ENCODE measurements around the gene ASPDH. TPM values are rescaled to one million over a fixed set of nuclear protein-coding genes. Genes with fewer than 3 reads are reported as not detected.

ASPDH gene
- total RNA-seq, 1 donor from 2014 or later, result not detected

DNA sequence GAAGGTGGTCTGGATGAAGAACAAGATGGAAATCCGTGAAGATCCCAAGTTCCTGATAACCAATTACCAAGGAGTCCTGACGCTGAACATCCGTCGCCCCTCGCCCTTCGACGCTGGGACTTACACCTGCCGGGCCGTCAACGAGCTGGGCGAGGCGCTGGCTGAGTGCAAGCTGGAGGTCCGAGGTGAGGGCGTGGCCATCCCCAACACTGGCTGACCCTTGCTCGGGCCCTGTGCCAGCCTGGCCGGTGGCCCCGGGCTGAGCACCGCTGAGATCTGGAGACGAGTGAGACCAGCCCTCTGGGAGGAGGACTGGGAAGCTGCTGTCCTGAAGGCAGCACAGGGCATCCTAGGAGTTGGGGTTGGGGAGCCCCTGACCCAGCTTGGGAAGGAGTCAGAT is 49.4 kb downstream of the ASPDH start:
- H3K4me1 Mint-ChIP-seq (ENCODE audit: unreplicated experiment), result peaks cover 2% of the 10 kb centered on the region
- H3K27ac Mint-ChIP-seq (ENCODE audit: unreplicated experiment), result no peak overlapping the region
- H3K9me3 Mint-ChIP-seq (ENCODE audit: unreplicated experiment), result no peaks in the 10 kb centered on the region
- H3K27me3 Mint-ChIP-seq (ENCODE audit: unreplicated experiment), result no peaks in the 10 kb centered on the region
- DNase-seq (ENCODE audit: extremely low spot score, unreplicated experiment), result no peak
- H3K4me3 Mint-ChIP-seq (ENCODE audit: unreplicated experiment), result no peak overlapping the region
- no peaks in the 10 kb centered on the region for H3K36me3 Mint-ChIP-seq (ENCODE audit: unreplicated experiment)
- TF ChIP-seq, protein P1, sequence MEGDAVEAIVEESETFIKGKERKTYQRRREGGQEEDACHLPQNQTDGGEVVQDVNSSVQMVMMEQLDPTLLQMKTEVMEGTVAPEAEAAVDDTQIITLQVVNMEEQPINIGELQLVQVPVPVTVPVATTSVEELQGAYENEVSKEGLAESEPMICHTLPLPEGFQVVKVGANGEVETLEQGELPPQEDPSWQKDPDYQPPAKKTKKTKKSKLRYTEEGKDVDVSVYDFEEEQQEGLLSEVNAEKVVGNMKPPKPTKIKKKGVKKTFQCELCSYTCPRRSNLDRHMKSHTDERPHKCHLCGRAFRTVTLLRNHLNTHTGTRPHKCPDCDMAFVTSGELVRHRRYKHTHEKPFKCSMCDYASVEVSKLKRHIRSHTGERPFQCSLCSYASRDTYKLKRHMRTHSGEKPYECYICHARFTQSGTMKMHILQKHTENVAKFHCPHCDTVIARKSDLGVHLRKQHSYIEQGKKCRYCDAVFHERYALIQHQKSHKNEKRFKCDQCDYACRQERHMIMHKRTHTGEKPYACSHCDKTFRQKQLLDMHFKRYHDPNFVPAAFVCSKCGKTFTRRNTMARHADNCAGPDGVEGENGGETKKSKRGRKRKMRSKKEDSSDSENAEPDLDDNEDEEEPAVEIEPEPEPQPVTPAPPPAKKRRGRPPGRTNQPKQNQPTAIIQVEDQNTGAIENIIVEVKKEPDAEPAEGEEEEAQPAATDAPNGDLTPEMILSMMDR (IDR thresholded peaks at IDR 0.05), result no peak

DNA sequence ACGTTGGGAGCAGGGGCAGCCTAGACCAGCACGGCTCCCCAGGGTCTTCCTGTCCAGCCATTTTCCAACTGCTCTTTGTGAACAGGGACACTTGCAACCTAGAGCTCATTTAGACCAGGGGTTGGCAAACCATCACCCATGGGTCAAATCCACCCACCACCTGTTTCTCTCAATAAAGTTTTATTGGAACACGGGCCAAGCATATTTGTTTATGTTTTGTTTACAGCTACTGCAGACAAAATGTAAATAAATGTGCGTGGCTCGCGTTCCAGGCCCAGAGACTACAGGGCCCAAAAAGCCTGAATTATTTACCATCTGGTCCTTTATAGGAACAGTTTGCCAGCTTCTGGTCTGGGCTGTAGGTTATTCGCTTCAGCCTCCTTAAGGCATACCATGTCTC is 50.7 kb downstream of the ASPDH start:
- H3K27ac Mint-ChIP-seq (ENCODE audit: unreplicated experiment), result no peak overlapping the region
- H3K36me3 Mint-ChIP-seq (ENCODE audit: unreplicated experiment), result no peaks in the 10 kb centered on the region
- TF ChIP-seq, protein P1 (IDR thresholded peaks at IDR 0.05), result no peak
- no peak overlapping the region for H3K4me3 Mint-ChIP-seq (ENCODE audit: unreplicated experiment)
- no peaks in the 10 kb centered on the region for H3K27me3 Mint-ChIP-seq (ENCODE audit: unreplicated experiment)
- H3K4me1 Mint-ChIP-seq (ENCODE audit: unreplicated experiment), result peaks cover 2% of the 10 kb centered on the region
- no peaks in the 10 kb centered on the region for H3K9me3 Mint-ChIP-seq (ENCODE audit: unreplicated experiment)
- no peak for DNase-seq (ENCODE audit: extremely low spot score, unreplicated experiment)

Other genes starting within 250 kb of the ASPDH start
- 1.1 and 1.2 TPM in 2 replicates for gene KCNC3, start 184.5 kb downstream of the ASPDH start, total RNA-seq
- 0.16 and 1.3 TPM in 2 replicates for gene NAPSA, start 148.3 kb downstream of the ASPDH start, total RNA-seq
- 53.4 and 64.5 TPM in 2 replicates for gene NR1H2, start 137.5 kb downstream of the ASPDH start, total RNA-seq
- gene POLD1, start 129.6 kb downstream of the ASPDH start, total RNA-seq, result 19.6 and 22.2 TPM in 2 replicates
- not detected in 2 replicates for gene SPIB, start 95.0 kb downstream of the ASPDH start, total RNA-seq
- gene MYBPC2, start 81.0 kb downstream of the ASPDH start, total RNA-seq, result not detected in 2 replicates
- 166 and 172 TPM in 2 replicates for gene EMC10, start 37.4 kb downstream of the ASPDH start, total RNA-seq
- gene GARIN5A, start 37.1 kb downstream of the ASPDH start, total RNA-seq, result 1.8 and 2.0 TPM in 2 replicates
- 43.7 and 46.9 TPM in 2 replicates for gene JOSD2, start 2.7 kb downstream of the ASPDH start, total RNA-seq
- 0.11 and 0.52 TPM in 2 replicates for gene LRRC4B, start 54.5 kb upstream of the ASPDH start, total RNA-seq
- gene SYT3, start 126.0 kb upstream of the ASPDH start, total RNA-seq, result 0.29 and 0.38 TPM in 2 replicates
- not detected in 2 replicates for gene C19orf81, start 135.5 kb upstream of the ASPDH start, total RNA-seq
- gene SHANK1, start 205.9 kb upstream of the ASPDH start, total RNA-seq, result 0.29 and 0.40 TPM in 2 replicates
- gene CLEC11A, start 209.5 kb upstream of the ASPDH start, total RNA-seq, result 5.0 and 6.0 TPM in 2 replicates

All from osteocyte (in vitro differentiated cells).